Amniotic epithelial cell (primary cell): ENCODE measurements around the gene ABCA8.

ENCODE experiments used
- DNase-seq: peaks from one replicate; pipeline ENCODE4 v3.0.0-alpha.2; 2010; ENCODE audit warnings: low read depth

Gene ABCA8

GRCh38 chr17:68943123-68943811 lies 11.9 kb downstream of the ABCA8 start:
- DNase-seq = no peak

GRCh38 chr17:68942389-68942788 lies 12.8 kb downstream of the ABCA8 start:
- DNase-seq = no peak

DNA sequence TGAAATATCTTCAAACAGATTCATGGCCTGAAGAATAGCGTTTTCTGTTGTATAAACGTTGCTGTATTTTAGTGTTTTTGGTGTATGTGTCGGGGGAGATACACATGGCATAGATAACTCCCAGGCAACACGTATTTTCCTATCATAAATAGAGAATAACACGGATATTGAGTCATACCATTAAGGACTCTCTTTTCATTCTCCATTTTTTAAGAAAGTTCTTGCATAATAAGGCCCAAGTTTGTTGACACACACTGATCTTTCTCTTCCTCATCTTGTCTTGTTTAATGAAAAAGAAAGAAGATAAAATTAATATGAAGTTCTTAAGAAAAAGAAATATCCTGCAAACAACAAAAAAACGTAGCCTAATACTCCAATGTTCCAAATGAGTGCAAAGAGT lies 13.4 kb downstream of the ABCA8 start:
- peak; percentile 56 for DNase-seq

- DNase-seq = no peak
These were observed 16.0 kb downstream of the ABCA8 start for GRCh38 chr17:68939195-68939594.

GRCh38 chr17:68937890-68938514 lies 17.2 kb downstream of the ABCA8 start:
- no peak for DNase-seq

DNA sequence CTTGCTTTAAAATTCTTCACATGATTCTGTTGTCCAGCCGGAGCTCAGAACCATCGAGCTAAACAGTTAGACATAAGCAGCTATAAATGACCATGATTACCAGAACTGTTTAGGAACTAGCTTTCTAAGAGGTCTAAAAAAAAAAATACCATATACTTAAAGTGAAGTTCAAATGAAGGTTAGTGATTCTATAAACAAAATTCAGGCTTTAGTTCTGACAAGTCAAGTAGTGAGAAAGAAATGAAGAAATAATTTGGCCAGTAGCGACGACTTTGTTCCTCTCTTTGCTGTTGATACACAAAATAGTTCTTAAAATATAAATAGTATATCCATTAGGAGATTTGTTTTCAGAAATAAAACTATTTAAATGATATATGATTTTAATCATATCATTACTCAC lies 27.7 kb downstream of the ABCA8 start:
- DNase-seq = no peak

DNA sequence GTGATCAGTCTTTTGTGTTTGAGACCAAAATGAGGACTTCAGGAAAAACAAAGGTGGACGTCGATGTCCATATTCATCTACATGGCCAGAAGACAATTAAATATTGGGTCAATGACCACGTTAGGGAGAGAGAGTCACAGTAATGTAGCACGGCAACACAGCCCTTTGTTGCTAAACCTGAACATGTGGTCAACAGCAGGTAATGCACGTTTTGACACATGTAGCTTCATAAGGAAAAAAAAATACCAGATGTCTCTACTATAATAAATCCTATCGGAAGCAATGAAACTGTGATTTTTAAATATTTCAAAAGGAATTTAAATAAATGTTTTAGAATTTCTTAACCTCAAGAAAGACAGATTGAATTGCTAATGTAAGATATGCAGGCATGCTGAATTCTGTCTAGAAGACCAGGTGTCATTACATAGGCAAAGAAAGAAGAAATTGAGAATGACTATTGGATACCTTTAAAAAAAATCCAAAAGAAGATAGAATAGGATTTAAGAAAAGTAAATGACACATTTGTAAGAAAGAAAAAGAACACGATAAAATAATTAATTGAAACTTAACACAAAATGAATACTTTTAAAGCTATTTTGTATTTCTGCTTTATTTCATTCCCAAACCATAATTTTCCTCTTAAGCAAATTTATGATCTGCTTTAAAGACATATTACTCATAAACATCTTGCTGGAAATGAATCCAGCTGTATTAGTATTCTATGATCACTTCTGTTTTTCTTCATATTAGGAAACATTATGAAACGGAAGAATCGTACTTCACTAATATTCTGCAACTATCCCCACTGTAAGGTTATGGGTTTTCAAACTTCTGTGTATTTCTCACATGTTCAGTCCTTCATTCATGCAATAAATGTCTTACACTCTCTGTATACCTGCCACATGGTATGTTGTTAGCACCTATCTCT lies 30.1 kb downstream of the ABCA8 start:
- DNase-seq = no peak

GRCh38 chr17:68910789-68911431 lies 44.3 kb downstream of the ABCA8 start:
- DNase-seq = no peak

DNA sequence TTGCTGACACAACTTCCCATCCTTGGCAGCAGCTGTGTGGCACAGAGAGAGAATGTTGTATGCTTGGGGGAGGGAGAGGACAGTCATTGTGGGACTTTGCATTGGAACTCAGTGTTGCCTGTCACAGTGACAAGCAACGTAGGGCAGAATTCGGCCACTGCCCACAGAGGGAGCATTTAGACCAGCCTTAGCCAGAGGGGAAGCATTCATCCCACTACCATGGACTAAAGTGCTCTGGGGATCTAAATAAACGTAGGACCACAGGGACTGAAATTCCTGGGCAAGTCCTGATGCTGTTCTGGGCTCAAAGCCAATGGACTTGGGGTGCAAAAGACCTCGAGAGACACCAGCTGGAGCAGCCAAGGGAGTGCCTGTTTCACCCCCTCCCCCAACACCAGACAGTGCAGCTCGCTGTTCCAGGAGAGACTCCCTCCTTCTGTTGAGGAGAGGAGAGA lies 44.9 kb downstream of the ABCA8 start:
- DNase-seq = peak; percentile 23

GRCh38 chr17:68909066-68909465 lies 46.1 kb downstream of the ABCA8 start:
- DNase-seq = peak; percentile 96

- no peak for DNase-seq
These were observed 47.1 kb downstream of the ABCA8 start for GRCh38 chr17:68908045-68908444.

GRCh38 chr17:68906638-68907037 lies 48.6 kb downstream of the ABCA8 start:
- peak; percentile 40 for DNase-seq

- no peak for DNase-seq
These were observed 51.9 kb downstream of the ABCA8 start for GRCh38 chr17:68903286-68903685.

DNA sequence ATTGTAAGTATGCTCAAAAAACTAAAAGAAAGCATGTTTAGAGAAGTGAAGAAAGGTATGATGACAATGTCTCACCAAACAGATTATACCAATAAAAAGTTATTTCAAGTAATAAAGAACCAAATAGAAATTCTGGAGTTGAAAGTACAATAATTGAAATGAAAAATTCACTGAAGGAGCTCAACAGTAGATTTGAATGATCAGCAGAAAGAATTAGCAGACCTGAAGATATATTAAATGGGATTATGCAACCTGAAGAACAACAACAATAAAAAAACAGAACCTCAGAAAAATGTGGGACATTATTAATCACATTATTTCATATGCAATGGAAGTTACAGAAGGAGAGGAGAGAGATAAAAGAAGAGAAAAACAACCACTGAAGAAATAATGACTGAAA lies 57.6 kb downstream of the ABCA8 start:
- no peak for DNase-seq

DNA sequence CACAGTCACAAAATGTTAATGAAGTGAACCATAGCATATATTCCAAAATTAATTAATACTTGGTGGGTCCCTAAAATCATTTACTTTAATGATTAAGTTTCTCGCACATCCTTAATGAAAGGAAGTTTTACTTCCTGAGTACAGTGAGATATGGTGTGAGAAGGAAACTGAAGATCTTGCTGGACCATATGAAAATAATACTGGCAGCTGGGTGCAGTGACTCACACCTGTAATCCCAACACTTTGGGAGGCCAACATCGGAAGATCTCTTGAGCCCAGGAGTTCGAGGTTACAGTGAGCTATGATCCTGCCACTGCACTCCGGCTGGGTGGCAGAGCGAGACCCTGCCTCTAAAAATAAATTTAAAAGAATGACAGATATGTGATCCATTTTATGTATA lies 62.5 kb downstream of the ABCA8 start:
- DNase-seq = no peak

GRCh38 chr17:68892193-68892592 lies 63.0 kb downstream of the ABCA8 start:
- DNase-seq = no peak

DNA sequence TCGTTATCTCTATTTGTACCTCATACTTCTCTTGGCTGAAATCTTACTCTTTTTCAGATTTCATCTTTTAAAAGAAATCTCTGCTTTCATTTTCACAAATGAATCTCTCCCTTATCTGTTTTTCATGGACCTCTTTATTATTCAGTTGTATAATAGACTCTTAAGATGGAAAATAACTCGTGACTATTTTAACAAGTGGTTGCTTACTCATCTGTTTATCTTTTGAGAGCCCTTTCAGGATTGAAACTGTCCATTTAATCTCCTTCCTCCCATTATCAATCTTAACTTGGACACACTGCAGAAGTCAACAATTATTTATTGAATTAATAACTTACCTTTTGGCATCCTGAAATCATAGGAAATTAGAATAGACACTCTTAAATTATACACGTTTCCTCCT lies 68.8 kb downstream of the ABCA8 start:
- peak; percentile 56 for DNase-seq

- no peak for DNase-seq
These were observed 70.3 kb downstream of the ABCA8 start for GRCh38 chr17:68884888-68885287.

GRCh38 chr17:68878226-68878885 lies 76.8 kb downstream of the ABCA8 start:
- DNase-seq = no peak

GRCh38 chr17:68871447-68871846 lies 83.7 kb downstream of the ABCA8 start:
- no peak for DNase-seq

DNA sequence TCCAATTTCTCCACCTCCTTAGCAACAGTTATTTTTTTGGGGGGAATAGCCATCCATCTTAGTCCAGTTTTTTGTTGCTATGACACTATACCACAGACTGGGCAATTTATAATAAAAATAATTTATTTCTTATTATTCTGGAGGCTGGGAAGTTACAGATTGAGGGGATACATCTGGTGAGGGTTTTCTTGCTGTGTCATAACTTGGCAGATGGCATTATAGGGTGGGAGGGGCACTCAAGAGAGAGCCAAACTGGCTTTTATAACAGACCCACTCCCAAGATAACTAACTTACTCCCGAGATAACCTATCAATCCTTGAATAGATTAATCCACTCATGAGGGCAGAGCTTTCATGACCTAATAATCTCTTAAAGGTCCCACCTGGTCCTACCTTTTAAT lies 84.2 kb downstream of the ABCA8 start:
- no peak for DNase-seq
